Upper lobe of left lung (tissue), 4 donors: Measurements from ENCODE around the gene SSC5D.

Experiments used
- CTCF ChIP-seq, 6 experiments: fragments of 450-650 bp in 4 of 6; fragments of 200-600 bp in 2 of 6; sonication (generic) in 2 of 6; IDR thresholded peaks; one replicate each; pipeline ENCODE4 v1.5.1; 2016 to 2019; ENCODE audit warnings: antibody characterized with exemption in 6 of 6
- POLR2A ChIP-seq, 4 donors: fragments of 450-650 bp; IDR thresholded peaks; one replicate each; pipeline ENCODE4 v1.5.1; 2016 to 2017; ENCODE audit warnings: antibody characterized with exemption in 4 of 4, mild to moderate bottlenecking in 2 of 4
- POLR2AphosphoS5 ChIP-seq, 2 donors: sonication (generic); formaldehyde crosslinking; IDR thresholded peaks; one replicate each; pipeline ENCODE4 v1.5.1; 2017; ENCODE audit warnings: antibody characterized with exemption in 2 of 2

- TF ChIP-seq POLR2AphosphoS5 (IDR thresholded peaks at IDR 0.05) (no peak), CTCF (IDR thresholded peaks at IDR 0.05) (no peak), POLR2A (IDR thresholded peaks at IDR 0.05) (no peak)
Observed at GRCh38 chr19:55489711-55490477, 1.7 kb downstream of the SSC5D start.
